Measurements from ENCODE around the gene ENO1. TPM values are rescaled to one million over a fixed set of nuclear protein-coding genes. Genes with fewer than 3 reads are reported as not detected.
"Not testable (repeated sequence)": the region's sequence is repeated elsewhere in the genome, so short reads cannot be mapped to it uniquely, and the experiment has no call there.

Gene ENO1
- total RNA-seq (100 to 1,000 TPM; 322 to 380 TPM), total RNA-seq (341 to 1,492 reads per million in 2 donors)

GRCh38 chr1:8878448-8878697, at the start of gene ENO1:
Gene ENO1 (minus strand): TSS chr1:8878686. CDS start chr1:8874908, 3,778 bp downstream.
- DNase-seq (no peak), ATAC-seq (no peak)
- H3K9me3 ChIP-seq (ENCODE audit: control insufficient read depth, low read length, poor library complexity, severe bottlenecking), result no peaks in the 10 kb centered on the region
- Mint-ChIP-seq H3K4me3 (peak within 1 kb of the TSS; percentile 95), H3K27ac (peak within 1 kb of the TSS; percentile 95), H3K27me3 (no peaks in the 10 kb centered on the region), H3K36me3 (ENCODE audit: low read depth) (peaks cover 4% of the 10 kb centered on the region), H3K4me1 (peaks cover 36% of the 10 kb centered on the region)

- Mint-ChIP-seq H3K27me3 (no peaks in the 10 kb centered on the region), H3K4me1 (peaks cover 3% of the 10 kb centered on the region), H3K4me3 (no peak overlapping the region), H3K27ac (no peak overlapping the region), H3K36me3 (ENCODE audit: low read depth) (no peaks in the 10 kb centered on the region)
- H3K9me3 ChIP-seq (ENCODE audit: control insufficient read depth, low read length, poor library complexity, severe bottlenecking), result peaks cover 3% of the 10 kb centered on the region
- ATAC-seq (no peak), DNase-seq (no peak)
Measured at GRCh38 chr1:8926707-8927694, 48.5 kb upstream of the ENO1 start.

- Mint-ChIP-seq H3K4me3 (no peak overlapping the region), H3K36me3 (ENCODE audit: low read depth) (no peaks in the 10 kb centered on the region), H3K27me3 (no peaks in the 10 kb centered on the region), H3K4me1 (peaks cover 6% of the 10 kb centered on the region), H3K27ac (no peak overlapping the region)
- no peak for DNase-seq
- ATAC-seq, result no peak
- peaks cover 3% of the 10 kb centered on the region for H3K9me3 ChIP-seq (ENCODE audit: control insufficient read depth, low read length, poor library complexity, severe bottlenecking)
Measured at GRCh38 chr1:8925960-8926359, 47.5 kb upstream of the ENO1 start.

GRCh38 chr1:8925406-8925805, 46.9 kb upstream of the ENO1 start:
- H3K4me1 Mint-ChIP-seq, result peaks cover 8% of the 10 kb centered on the region
- H3K36me3 Mint-ChIP-seq (ENCODE audit: low read depth), result no peaks in the 10 kb centered on the region
- H3K9me3 ChIP-seq (ENCODE audit: control insufficient read depth, low read length, poor library complexity, severe bottlenecking), result peaks cover 3% of the 10 kb centered on the region
- no peaks in the 10 kb centered on the region for H3K27me3 Mint-ChIP-seq
- ATAC-seq (no peak), DNase-seq (no peak)
- H3K4me3 Mint-ChIP-seq, result no peak overlapping the region
- no peak overlapping the region for H3K27ac Mint-ChIP-seq

DNA sequence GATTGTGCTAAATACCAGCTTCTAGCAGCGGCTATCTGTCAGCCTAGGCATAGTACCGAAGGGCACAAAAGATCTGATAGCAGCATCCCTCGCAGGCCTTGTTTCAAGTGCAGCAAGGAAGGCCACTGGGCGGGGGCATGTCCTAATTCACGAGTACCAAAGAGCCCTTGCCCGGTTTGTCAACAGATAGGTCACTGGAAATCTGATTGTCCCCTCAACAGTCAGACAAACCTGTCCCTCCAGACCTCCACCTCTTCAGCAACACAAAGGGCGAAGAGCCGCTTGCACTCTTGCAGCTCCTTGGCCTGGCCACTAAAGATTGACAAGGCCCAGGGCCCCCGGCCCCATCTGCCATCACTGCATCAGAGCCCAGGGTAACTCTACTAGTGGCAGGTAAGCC, 44.5 kb upstream of the ENO1 start:
- ATAC-seq (no peak), DNase-seq (no peak)
- H3K27me3 Mint-ChIP-seq, result no peaks in the 10 kb centered on the region
- H3K27ac Mint-ChIP-seq, result no peak overlapping the region
- no peak overlapping the region for H3K4me3 Mint-ChIP-seq
- peaks cover 11% of the 10 kb centered on the region for H3K4me1 Mint-ChIP-seq
- H3K9me3 ChIP-seq (ENCODE audit: control insufficient read depth, low read length, poor library complexity, severe bottlenecking), result peaks cover 3% of the 10 kb centered on the region
- no peaks in the 10 kb centered on the region for H3K36me3 Mint-ChIP-seq (ENCODE audit: low read depth)

GRCh38 chr1:8917536-8917935, 39.0 kb upstream of the ENO1 start:
- Mint-ChIP-seq H3K27ac (peak overlapping the region; percentile 34), H3K4me1 (peaks cover 11% of the 10 kb centered on the region)
- H3K4me3 Mint-ChIP-seq; H3K27me3 Mint-ChIP-seq; ATAC-seq; H3K36me3 Mint-ChIP-seq (ENCODE audit: low read depth); DNase-seq; H3K9me3 ChIP-seq (ENCODE audit: control insufficient read depth, low read length, poor library complexity, severe bottlenecking): not testable (repeated sequence)

DNA sequence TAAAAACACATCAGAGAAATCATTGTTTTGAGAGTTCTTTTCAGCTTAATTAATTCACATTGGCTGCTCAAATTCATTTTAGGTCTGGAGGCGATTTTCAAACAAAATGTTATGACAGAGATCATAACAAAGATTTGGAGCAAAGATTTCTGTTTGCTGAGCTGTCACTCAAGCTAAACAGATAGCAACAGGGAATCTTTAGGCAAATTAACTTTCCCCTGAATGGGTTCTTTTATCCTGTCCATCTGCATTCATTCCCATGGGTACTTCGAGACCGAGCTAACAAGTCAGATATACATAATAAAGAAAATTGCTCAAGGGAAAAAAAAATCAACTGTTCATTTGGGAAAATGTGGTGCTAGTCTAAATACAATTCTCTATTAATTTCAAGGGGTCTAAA, 37.0 kb upstream of the ENO1 start:
- Mint-ChIP-seq H3K27me3 (no peaks in the 10 kb centered on the region), H3K4me1 (peaks cover 4% of the 10 kb centered on the region), H3K4me3 (no peak overlapping the region), H3K36me3 (ENCODE audit: low read depth) (no peaks in the 10 kb centered on the region), H3K27ac (no peak overlapping the region)
- DNase-seq (no peak), ATAC-seq (no peak)
- no peaks in the 10 kb centered on the region for H3K9me3 ChIP-seq (ENCODE audit: control insufficient read depth, low read length, poor library complexity, severe bottlenecking)

DNA sequence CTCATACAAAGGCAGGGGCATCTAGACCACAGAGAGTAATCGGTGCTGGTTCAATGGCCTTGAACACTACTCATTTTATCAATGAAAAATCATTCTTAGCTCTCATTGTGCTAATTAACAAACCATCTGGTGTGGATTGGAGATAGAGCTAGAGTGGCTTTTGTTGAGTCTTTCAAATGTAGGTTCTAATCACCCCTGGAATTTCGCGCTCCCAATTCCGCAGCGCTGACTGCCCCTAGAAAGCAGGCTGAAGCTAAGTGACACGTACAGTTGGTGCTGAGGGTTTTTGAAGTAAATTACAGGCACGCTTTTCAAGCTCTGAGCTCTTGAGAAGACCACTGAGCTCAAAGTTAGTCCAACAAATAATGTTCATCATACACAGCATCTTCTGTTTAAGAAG, 36.0 kb upstream of the ENO1 start:
- Mint-ChIP-seq H3K4me1 (peaks cover 7% of the 10 kb centered on the region), H3K36me3 (ENCODE audit: low read depth) (peaks cover 3% of the 10 kb centered on the region), H3K4me3 (no peak overlapping the region), H3K27ac (no peak overlapping the region), H3K27me3 (no peaks in the 10 kb centered on the region)
- ATAC-seq (no peak), DNase-seq (no peak)
- H3K9me3 ChIP-seq (ENCODE audit: control insufficient read depth, low read length, poor library complexity, severe bottlenecking), result no peaks in the 10 kb centered on the region

- Mint-ChIP-seq H3K27ac (peak overlapping the region; percentile 29), H3K27me3 (no peaks in the 10 kb centered on the region), H3K4me1 (peaks cover 8% of the 10 kb centered on the region), H3K36me3 (ENCODE audit: low read depth) (peaks cover 3% of the 10 kb centered on the region), H3K4me3 (no peak overlapping the region)
- H3K9me3 ChIP-seq (ENCODE audit: control insufficient read depth, low read length, poor library complexity, severe bottlenecking), result no peaks in the 10 kb centered on the region
- ATAC-seq, result no peak
- no peak for DNase-seq
Measured at GRCh38 chr1:8913457-8913856, 35.0 kb upstream of the ENO1 start.

DNA sequence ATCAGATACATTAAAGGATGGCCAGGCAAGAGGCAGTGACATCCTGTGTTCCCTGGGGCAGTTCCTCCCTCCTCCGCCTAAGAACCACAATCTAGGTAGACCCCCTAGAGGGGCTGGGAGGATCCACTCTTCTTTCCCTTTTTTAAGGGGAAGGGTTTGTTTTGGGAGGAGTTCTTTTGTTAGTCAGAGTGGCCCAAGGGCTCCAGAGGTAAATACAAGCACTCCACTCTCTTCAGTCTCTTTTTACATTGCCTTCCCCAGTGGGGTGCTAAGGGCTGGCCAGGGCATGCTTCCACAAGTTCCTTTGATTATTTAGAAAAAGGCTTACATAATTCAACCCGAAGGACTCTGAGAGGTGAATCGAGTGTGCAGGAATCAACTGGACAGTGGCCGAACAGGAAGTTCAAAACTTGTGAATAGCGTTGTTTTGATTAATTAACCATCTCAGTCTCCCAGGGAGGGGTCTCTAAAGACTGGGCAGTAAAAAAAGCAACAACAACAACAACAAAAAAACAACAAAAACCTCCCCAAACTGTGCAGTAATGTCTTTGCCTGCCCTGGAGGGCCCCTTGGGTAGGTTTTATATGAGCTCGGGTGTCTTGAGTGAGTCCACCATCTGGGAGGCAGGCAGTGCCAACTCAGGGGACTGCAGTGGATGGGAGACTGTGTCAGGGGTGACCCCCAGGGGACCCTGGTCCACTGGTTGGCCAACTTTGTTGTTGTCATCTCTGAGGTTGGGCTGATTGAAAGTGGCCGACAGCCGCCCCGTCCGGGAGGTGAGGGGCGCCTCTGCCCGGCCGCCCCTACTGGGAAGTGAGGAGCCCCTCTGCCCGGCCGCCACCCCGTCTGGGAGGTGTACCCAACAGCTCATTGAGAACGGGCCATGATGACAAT, 33.2 kb upstream of the ENO1 start:
- H3K27me3 Mint-ChIP-seq, result no peaks in the 10 kb centered on the region
- H3K27ac Mint-ChIP-seq, result no peak overlapping the region
- DNase-seq (no peak), ATAC-seq (no peak)
- no peaks in the 10 kb centered on the region for H3K9me3 ChIP-seq (ENCODE audit: control insufficient read depth, low read length, poor library complexity, severe bottlenecking)
- no peak overlapping the region for H3K4me3 Mint-ChIP-seq
- peaks cover 3% of the 10 kb centered on the region for H3K36me3 Mint-ChIP-seq (ENCODE audit: low read depth)
- peaks cover 7% of the 10 kb centered on the region for H3K4me1 Mint-ChIP-seq

- no peaks in the 10 kb centered on the region for H3K27me3 Mint-ChIP-seq
- DNase-seq, result no peak
- H3K36me3 Mint-ChIP-seq (ENCODE audit: low read depth), result peaks cover 3% of the 10 kb centered on the region
- ATAC-seq, result no peak
- H3K4me1 Mint-ChIP-seq, result peaks cover 8% of the 10 kb centered on the region
- H3K9me3 ChIP-seq (ENCODE audit: control insufficient read depth, low read length, poor library complexity, severe bottlenecking), result no peaks in the 10 kb centered on the region
- H3K4me3 Mint-ChIP-seq, result no peak overlapping the region
- no peak overlapping the region for H3K27ac Mint-ChIP-seq
Measured at GRCh38 chr1:8910914-8911313, 32.4 kb upstream of the ENO1 start.

- no peak overlapping the region for H3K27ac Mint-ChIP-seq
- ATAC-seq (no peak), DNase-seq (no peak)
- H3K4me1 Mint-ChIP-seq, result peaks cover 13% of the 10 kb centered on the region
- peaks cover 3% of the 10 kb centered on the region for H3K36me3 Mint-ChIP-seq (ENCODE audit: low read depth)
- no peaks in the 10 kb centered on the region for H3K27me3 Mint-ChIP-seq
- no peak overlapping the region for H3K4me3 Mint-ChIP-seq
- no peaks in the 10 kb centered on the region for H3K9me3 ChIP-seq (ENCODE audit: control insufficient read depth, low read length, poor library complexity, severe bottlenecking)
Measured at GRCh38 chr1:8910331-8910730, 31.8 kb upstream of the ENO1 start.

- Mint-ChIP-seq H3K4me1 (peaks cover 13% of the 10 kb centered on the region), H3K27me3 (no peaks in the 10 kb centered on the region), H3K4me3 (no peak overlapping the region), H3K27ac (peak overlapping the region; percentile 29), H3K36me3 (ENCODE audit: low read depth) (peaks cover 3% of the 10 kb centered on the region)
- H3K9me3 ChIP-seq (ENCODE audit: control insufficient read depth, low read length, poor library complexity, severe bottlenecking), result no peaks in the 10 kb centered on the region
- no peak for DNase-seq
- no peak for ATAC-seq
Measured at GRCh38 chr1:8908388-8909151, 30.1 kb upstream of the ENO1 start.
